SK-N-SH (cell line): ENCODE results near the gene ARHGEF7. TPM values are rescaled to one million over a fixed set of nuclear protein-coding genes. Genes with fewer than 3 reads are reported as not detected.

Experiments
- CTCF ChIA-PET: fragments of 300-600, 350-600 bp; formaldehyde crosslinking; extraction: SDS; loops from one replicate; lab custom pipeline; 2021; lab: Yijun Ruan, JAX
- POLR2A ChIA-PET: fragments of 350-600 bp; sonication (Branson Sonifier 250); formaldehyde crosslinking; extraction: SDS; loops from one replicate; lab custom pipeline; 2020; ENCODE audit warnings: antibody characterized with exemption, inconsistent platforms; lab: Yijun Ruan, JAX
- DNase-seq: peaks from one replicate; pipeline ENCODE4 v3.0.0; 2012
- H2AFZ ChIP-seq: fragments of 200-600 bp; sonication (generic); 2 replicates; pipeline ENCODE4 v1.8.1; 2016; ENCODE audit warnings: antibody characterized with exemption, mild to moderate bottlenecking, low read depth
- H3F3A ChIP-seq: fragments of 200-600 bp; sonication (generic); replicated peaks from 2 replicates; pipeline ENCODE3; 2016; ENCODE audit warnings: antibody characterized with exemption, mild to moderate bottlenecking; ENCODE audit not compliant: insufficient read depth
- H3K27ac ChIP-seq, 2 experiments: fragments of 200-500 bp in 1 of 2; fragments of 200-600 bp in 1 of 2; sonication (Bioruptor generic) in 1 of 2; sonication (generic), shearing (Covaris generic) in 1 of 2; 2 replicates each; pipeline versions ENCODE4 v1.5.1 to v1.6.1; 2014 to 2016; ENCODE audit warnings: low read depth in 2 of 2, inconsistent platforms in 1 of 2, low read length in 1 of 2, mild to moderate bottlenecking in 1 of 2, mixed read lengths in 1 of 2
- H3K27me3 ChIP-seq: fragments of 200-600 bp; sonication (generic), shearing (Covaris generic); 2 replicates; pipeline ENCODE4 v1.6.1; 2016; ENCODE audit warnings: mixed run types; ENCODE audit not compliant: insufficient read depth
- H3K36me3 ChIP-seq, 2 experiments: fragments of 200-500 bp in 1 of 2; fragments of 200-600 bp in 1 of 2; sonication (Bioruptor generic) in 1 of 2; sonication (generic) in 1 of 2; replicated peaks in 1 of 2; 2 replicates each; pipeline versions ENCODE3 to v1.5.1; 2014 to 2016; ENCODE audit warnings: low read length in 1 of 2, mild to moderate bottlenecking in 1 of 2; ENCODE audit not compliant: insufficient read depth in 2 of 2, control insufficient read depth in 1 of 2
- H3K4me1 ChIP-seq, 2 experiments: fragments of 200-500 bp in 1 of 2; fragments of 200-600 bp in 1 of 2; sonication (Bioruptor generic) in 1 of 2; sonication (generic), shearing (Covaris generic) in 1 of 2; 2 replicates each; pipeline versions ENCODE4 v1.5.1 to v1.6.1; 2014 to 2016; ENCODE audit warnings: low read depth in 1 of 2, low read length in 1 of 2, mixed run types in 1 of 2; ENCODE audit not compliant: insufficient read depth in 2 of 2, control insufficient read depth in 1 of 2
- H3K4me2 ChIP-seq: fragments of 200-600 bp; sonication (generic), shearing (Covaris generic); 2 replicates; pipeline ENCODE4 v1.6.1; 2017; ENCODE audit warnings: mixed run types
- H3K4me3 ChIP-seq, 2 experiments: fragments of 200-500 bp in 1 of 2; fragments of 200-600 bp in 1 of 2; sonication (Bioruptor generic) in 1 of 2; sonication (generic), shearing (Covaris generic) in 1 of 2; 2 replicates each; pipeline versions ENCODE4 v1.5.1 to v1.8.1; 2014 to 2016; ENCODE audit warnings: low read depth in 2 of 2, inconsistent platforms in 1 of 2, low read length in 1 of 2, mild to moderate bottlenecking in 1 of 2, mixed read lengths in 1 of 2, moderate library complexity in 1 of 2
- H3K79me2 ChIP-seq: fragments of 200-600 bp; sonication (generic); 2 replicates; pipeline ENCODE4 v1.8.1; 2017; ENCODE audit warnings: mild to moderate bottlenecking; ENCODE audit not compliant: insufficient read depth
- H3K9ac ChIP-seq: fragments of 200-600 bp; sonication (generic); 2 replicates; pipeline ENCODE4 v1.6.1; 2017; ENCODE audit warnings: mixed run types
- H3K9me2 ChIP-seq: fragments of 200-600 bp; sonication (generic); 2 replicates; pipeline ENCODE4 v1.6.1; 2017; ENCODE audit warnings: mixed run types
- H3K9me3 ChIP-seq: fragments of 200-600 bp; sonication (generic); 2 replicates; pipeline ENCODE4 v1.6.1; 2017; ENCODE audit warnings: mixed run types, mild to moderate bottlenecking, moderate library complexity
- H4K20me1 ChIP-seq: fragments of 200-600 bp; sonication (generic); 2 replicates; pipeline ENCODE4 v1.6.1; 2017; ENCODE audit warnings: mild to moderate bottlenecking, mixed run types; ENCODE audit not compliant: insufficient read depth
- CHD2 ChIP-seq: fragments of 150-350 bp; IDR thresholded peaks from 2 replicates; pipeline ENCODE4 v1.6.1; 2018; ENCODE audit warnings: low read length; ENCODE audit not compliant: partially characterized antibody
- FOSL2 ChIP-seq: IDR thresholded peaks from 2 replicates; pipeline ENCODE4 v1.4.0; 2012; ENCODE audit warnings: low read depth, mild to moderate bottlenecking, moderate library complexity, borderline replicate concordance
- MEF2A ChIP-seq: IDR thresholded peaks from 2 replicates; pipeline ENCODE4 v1.4.0; 2012; ENCODE audit warnings: low read depth, borderline replicate concordance
- MXI1 ChIP-seq: IDR thresholded peaks from 2 replicates; pipeline ENCODE4 v1.6.1; 2012; ENCODE audit warnings: mild to moderate bottlenecking, low read depth, low read length, improper control_type of control experiment
- NFIC ChIP-seq: IDR thresholded peaks from 2 replicates; pipeline ENCODE4 v1.4.0; 2012; ENCODE audit warnings: borderline replicate concordance
- NRF1 ChIP-seq: IDR thresholded peaks from 2 replicates; pipeline ENCODE4 v1.6.1; 2012; ENCODE audit warnings: low read depth, mild to moderate bottlenecking, low read length
- POLR2AphosphoS5 ChIP-seq: IDR thresholded peaks from 2 replicates; pipeline ENCODE4 v1.6.1; 2012; ENCODE audit warnings: low read depth, low read length
- RXRA ChIP-seq: IDR thresholded peaks from 2 replicates; pipeline ENCODE4 v1.4.0; 2012; ENCODE audit warnings: low read depth, mild to moderate bottlenecking, borderline replicate concordance
- TEAD4 ChIP-seq: IDR thresholded peaks from 2 replicates; pipeline ENCODE4 v1.4.0; 2012; ENCODE audit warnings: mild to moderate bottlenecking, borderline replicate concordance; ENCODE audit not compliant: insufficient read depth
- WGBS: methylation state at CpG from one replicate; pipeline ENCODE4 v1.1.6; 2017; ENCODE audit warnings: low lambda C conversion rate; 5-methylcytosine and 5-hydroxymethylcytosine counted together
- polyA plus RNA-seq, 3 experiments: library from polyadenylated mRNA; depleted of rRNA; stranded (reverse); fragments of >200 nt; gene quantifications; 2 replicates each; pipeline ENCODE4 v1.2.3, GENCODE V29; 2012
- TF ChIP-seq, protein P1 (sequence below): fragments of 200-600 bp; sonication (generic); IDR thresholded peaks from 2 replicates; pipeline ENCODE4 v1.6.1; 2017; ENCODE audit warnings: antibody characterized with exemption, mild to moderate bottlenecking, moderate library complexity
- TF ChIP-seq, protein P2 (sequence below): IDR thresholded peaks from 2 replicates; pipeline ENCODE4 v1.4.0; 2012; ENCODE audit warnings: low read depth
- TF ChIP-seq, protein P3 (sequence below): IDR thresholded peaks from 2 replicates; pipeline ENCODE4 v1.4.0; 2012; ENCODE audit warnings: low read depth, borderline replicate concordance
- TF ChIP-seq, protein P4 (sequence below): IDR thresholded peaks from 2 replicates; pipeline ENCODE4; 2012
- TF ChIP-seq, protein P5 (sequence below): fragments of 150-350 bp; IDR thresholded peaks from 2 replicates; pipeline ENCODE4 v1.6.1; 2016; ENCODE audit warnings: mild to moderate bottlenecking, low read depth, low read length
- TF ChIP-seq, protein P6 (sequence below): IDR thresholded peaks from 2 replicates; pipeline ENCODE4 v1.6.1; 2012; ENCODE audit warnings: mild to moderate bottlenecking, low read depth, low read length, moderate library complexity

ARHGEF7 gene
- polyA plus RNA-seq, 1 of the 3 experiments (the other 2 are of a cell fraction): 21.6 TPM

DNA sequence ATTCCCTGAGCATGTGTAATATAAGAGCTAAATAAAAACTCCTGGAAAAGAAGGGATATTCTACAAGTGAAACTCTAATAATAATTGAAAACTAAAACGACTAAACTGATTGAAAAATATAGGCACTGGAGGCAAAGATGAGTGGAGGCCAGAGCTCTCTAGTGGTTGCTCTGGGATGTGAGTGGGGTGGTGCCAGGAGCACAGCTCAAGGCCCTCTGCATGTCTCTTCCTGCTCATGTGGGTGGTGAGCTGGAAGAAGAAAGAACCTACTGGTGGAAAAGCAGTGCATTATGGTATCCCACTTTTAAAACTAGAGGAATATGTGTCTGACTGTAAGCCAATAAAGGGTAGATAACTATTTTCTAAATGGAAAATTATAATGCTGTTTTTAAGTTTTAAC, 15.8 kb upstream of the ARHGEF7 start:
- Histone ChIP-seq H4K20me1 (no peaks in the 10 kb centered on the region), H3F3A (no peaks in the 10 kb centered on the region), H3K36me3 (no peaks in the 10 kb centered on the region), H2AFZ (no peak overlapping the region), H3K9me3 (no peaks in the 10 kb centered on the region), H3K4me3 (no peak overlapping the region), H3K9ac (no peak overlapping the region), H3K9me2 (no peaks in the 10 kb centered on the region), H3K27me3 (peaks cover 13% of the 10 kb centered on the region; the same call in 1 of the 2 replicates), H3K27ac (no peak overlapping the region), H3K79me2 (no peaks in the 10 kb centered on the region), H3K4me1 (no peaks in the 10 kb centered on the region), H3K4me2 (no peak overlapping the region)
- no peak for TF ChIP-seq TEAD4
- no peak for TF ChIP-seq NFIC
- no peak for TF ChIP-seq POLR2AphosphoS5
- no peak for TF ChIP-seq MEF2A
- no peak for TF ChIP-seq RXRA
- no peak for TF ChIP-seq CHD2
- TF ChIP-seq NRF1: no peak
- TF ChIP-seq, protein P1, sequence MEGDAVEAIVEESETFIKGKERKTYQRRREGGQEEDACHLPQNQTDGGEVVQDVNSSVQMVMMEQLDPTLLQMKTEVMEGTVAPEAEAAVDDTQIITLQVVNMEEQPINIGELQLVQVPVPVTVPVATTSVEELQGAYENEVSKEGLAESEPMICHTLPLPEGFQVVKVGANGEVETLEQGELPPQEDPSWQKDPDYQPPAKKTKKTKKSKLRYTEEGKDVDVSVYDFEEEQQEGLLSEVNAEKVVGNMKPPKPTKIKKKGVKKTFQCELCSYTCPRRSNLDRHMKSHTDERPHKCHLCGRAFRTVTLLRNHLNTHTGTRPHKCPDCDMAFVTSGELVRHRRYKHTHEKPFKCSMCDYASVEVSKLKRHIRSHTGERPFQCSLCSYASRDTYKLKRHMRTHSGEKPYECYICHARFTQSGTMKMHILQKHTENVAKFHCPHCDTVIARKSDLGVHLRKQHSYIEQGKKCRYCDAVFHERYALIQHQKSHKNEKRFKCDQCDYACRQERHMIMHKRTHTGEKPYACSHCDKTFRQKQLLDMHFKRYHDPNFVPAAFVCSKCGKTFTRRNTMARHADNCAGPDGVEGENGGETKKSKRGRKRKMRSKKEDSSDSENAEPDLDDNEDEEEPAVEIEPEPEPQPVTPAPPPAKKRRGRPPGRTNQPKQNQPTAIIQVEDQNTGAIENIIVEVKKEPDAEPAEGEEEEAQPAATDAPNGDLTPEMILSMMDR: no peak
- TF ChIP-seq, protein P2, sequence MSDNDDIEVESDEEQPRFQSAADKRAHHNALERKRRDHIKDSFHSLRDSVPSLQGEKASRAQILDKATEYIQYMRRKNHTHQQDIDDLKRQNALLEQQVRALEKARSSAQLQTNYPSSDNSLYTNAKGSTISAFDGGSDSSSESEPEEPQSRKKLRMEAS: no peak
- TF ChIP-seq, protein P3, sequence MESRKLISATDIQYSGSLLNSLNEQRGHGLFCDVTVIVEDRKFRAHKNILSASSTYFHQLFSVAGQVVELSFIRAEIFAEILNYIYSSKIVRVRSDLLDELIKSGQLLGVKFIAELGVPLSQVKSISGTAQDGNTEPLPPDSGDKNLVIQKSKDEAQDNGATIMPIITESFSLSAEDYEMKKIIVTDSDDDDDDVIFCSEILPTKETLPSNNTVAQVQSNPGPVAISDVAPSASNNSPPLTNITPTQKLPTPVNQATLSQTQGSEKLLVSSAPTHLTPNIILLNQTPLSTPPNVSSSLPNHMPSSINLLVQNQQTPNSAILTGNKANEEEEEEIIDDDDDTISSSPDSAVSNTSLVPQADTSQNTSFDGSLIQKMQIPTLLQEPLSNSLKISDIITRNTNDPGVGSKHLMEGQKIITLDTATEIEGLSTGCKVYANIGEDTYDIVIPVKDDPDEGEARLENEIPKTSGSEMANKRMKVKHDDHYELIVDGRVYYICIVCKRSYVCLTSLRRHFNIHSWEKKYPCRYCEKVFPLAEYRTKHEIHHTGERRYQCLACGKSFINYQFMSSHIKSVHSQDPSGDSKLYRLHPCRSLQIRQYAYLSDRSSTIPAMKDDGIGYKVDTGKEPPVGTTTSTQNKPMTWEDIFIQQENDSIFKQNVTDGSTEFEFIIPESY: no peak
- TF ChIP-seq FOSL2: no peak
- TF ChIP-seq MXI1: no peak
- TF ChIP-seq, protein P4, sequence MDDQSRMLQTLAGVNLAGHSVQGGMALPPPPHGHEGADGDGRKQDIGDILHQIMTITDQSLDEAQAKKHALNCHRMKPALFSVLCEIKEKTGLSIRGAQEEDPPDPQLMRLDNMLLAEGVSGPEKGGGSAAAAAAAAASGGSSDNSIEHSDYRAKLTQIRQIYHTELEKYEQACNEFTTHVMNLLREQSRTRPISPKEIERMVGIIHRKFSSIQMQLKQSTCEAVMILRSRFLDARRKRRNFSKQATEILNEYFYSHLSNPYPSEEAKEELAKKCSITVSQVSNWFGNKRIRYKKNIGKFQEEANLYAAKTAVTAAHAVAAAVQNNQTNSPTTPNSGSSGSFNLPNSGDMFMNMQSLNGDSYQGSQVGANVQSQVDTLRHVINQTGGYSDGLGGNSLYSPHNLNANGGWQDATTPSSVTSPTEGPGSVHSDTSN: no peak
- TF ChIP-seq, protein P5, sequence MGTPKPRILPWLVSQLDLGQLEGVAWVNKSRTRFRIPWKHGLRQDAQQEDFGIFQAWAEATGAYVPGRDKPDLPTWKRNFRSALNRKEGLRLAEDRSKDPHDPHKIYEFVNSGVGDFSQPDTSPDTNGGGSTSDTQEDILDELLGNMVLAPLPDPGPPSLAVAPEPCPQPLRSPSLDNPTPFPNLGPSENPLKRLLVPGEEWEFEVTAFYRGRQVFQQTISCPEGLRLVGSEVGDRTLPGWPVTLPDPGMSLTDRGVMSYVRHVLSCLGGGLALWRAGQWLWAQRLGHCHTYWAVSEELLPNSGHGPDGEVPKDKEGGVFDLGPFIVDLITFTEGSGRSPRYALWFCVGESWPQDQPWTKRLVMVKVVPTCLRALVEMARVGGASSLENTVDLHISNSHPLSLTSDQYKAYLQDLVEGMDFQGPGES: no peak
- TF ChIP-seq, protein P6, sequence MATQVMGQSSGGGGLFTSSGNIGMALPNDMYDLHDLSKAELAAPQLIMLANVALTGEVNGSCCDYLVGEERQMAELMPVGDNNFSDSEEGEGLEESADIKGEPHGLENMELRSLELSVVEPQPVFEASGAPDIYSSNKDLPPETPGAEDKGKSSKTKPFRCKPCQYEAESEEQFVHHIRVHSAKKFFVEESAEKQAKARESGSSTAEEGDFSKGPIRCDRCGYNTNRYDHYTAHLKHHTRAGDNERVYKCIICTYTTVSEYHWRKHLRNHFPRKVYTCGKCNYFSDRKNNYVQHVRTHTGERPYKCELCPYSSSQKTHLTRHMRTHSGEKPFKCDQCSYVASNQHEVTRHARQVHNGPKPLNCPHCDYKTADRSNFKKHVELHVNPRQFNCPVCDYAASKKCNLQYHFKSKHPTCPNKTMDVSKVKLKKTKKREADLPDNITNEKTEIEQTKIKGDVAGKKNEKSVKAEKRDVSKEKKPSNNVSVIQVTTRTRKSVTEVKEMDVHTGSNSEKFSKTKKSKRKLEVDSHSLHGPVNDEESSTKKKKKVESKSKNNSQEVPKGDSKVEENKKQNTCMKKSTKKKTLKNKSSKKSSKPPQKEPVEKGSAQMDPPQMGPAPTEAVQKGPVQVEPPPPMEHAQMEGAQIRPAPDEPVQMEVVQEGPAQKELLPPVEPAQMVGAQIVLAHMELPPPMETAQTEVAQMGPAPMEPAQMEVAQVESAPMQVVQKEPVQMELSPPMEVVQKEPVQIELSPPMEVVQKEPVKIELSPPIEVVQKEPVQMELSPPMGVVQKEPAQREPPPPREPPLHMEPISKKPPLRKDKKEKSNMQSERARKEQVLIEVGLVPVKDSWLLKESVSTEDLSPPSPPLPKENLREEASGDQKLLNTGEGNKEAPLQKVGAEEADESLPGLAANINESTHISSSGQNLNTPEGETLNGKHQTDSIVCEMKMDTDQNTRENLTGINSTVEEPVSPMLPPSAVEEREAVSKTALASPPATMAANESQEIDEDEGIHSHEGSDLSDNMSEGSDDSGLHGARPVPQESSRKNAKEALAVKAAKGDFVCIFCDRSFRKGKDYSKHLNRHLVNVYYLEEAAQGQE: no peak
- CTCF ChIA-PET: interaction anchor here (1.0 to 2.5 kb wide), 2 partner anchors 31 to 41 kb away, joined by 4 to 9 read pairs; no protein-coding TSS in a partner anchor
- POLR2A ChIA-PET: no interaction called here
- WGBS: 13% methylated on average over 1 of the region's 1 CpG
- DNase-seq: no peak
